OCI-LY7 (cell line): ENCODE measurements around the gene TASL. TPM values are rescaled to one million over a fixed set of nuclear protein-coding genes. Genes with fewer than 3 reads are reported as not detected.

ENCODE experiments used
- BruUV-seq: library from RNA; stranded (reverse); fragments of 400-500 nt; replicated peaks from 2 replicates; lab custom pipeline; 2021; lab: Mats Ljungman, UMichigan
- CTCF ChIA-PET: fragments of 300-600 bp; sonication (Branson Sonifier 250); formaldehyde crosslinking; loops from one replicate; lab custom pipeline; 2022; ENCODE audit warnings: antibody characterized with exemption; ENCODE audit not compliant: unreplicated experiment; lab: Charles Lee
- POLR2A ChIA-PET: fragments of 300-600 bp; sonication (Branson Sonifier 250); formaldehyde crosslinking; loops from one replicate; lab custom pipeline; 2022; ENCODE audit warnings: antibody characterized with exemption; lab: Charles Lee
- DNase-seq: peaks from one replicate; pipeline ENCODE4 v3.0.0-alpha.2; 2015; ENCODE audit warnings: low spot score
- H2AFZ ChIP-seq: fragments of 200-600 bp; sonication (generic), shearing (Covaris generic); 2 replicates; pipeline ENCODE4 v1.6.1; 2014; ENCODE audit warnings: mild to moderate bottlenecking, antibody characterized with exemption, low read length, moderate library complexity
- H3K27ac ChIP-seq: fragments of 200-600 bp; sonication (generic); 2 replicates; pipeline ENCODE4 v1.5.1; 2014; ENCODE audit warnings: mixed run types, low read depth, mild to moderate bottlenecking, moderate library complexity, low read length, inconsistent platforms; ENCODE audit not compliant: poor library complexity, severe bottlenecking
- H3K36me3 ChIP-seq: fragments of 200-600 bp; sonication (generic); 2 replicates; pipeline ENCODE4 v1.6.1; 2014; ENCODE audit warnings: mild to moderate bottlenecking, antibody characterized with exemption, low read length, moderate library complexity, mixed read lengths; ENCODE audit not compliant: insufficient read depth
- H3K4me1 ChIP-seq: fragments of 200-600 bp; sonication (generic); 2 replicates; pipeline ENCODE4 v1.5.1; 2014; ENCODE audit warnings: mild to moderate bottlenecking, low read length; ENCODE audit not compliant: insufficient read depth, poor library complexity, severe bottlenecking
- H3K4me2 ChIP-seq: fragments of 200-600 bp; sonication (generic); 2 replicates; pipeline ENCODE4 v1.6.1; 2014; ENCODE audit warnings: mild to moderate bottlenecking, low read length
- H3K4me3 ChIP-seq: fragments of 200-600 bp; sonication (generic); 2 replicates; pipeline ENCODE4 v1.5.1; 2014; ENCODE audit warnings: mild to moderate bottlenecking, low read depth, low read length; ENCODE audit not compliant: poor library complexity, severe bottlenecking
- H3K79me2 ChIP-seq: fragments of 200-600 bp; sonication (generic); 2 replicates; pipeline ENCODE4 v1.6.1; 2016; ENCODE audit warnings: low read depth, mild to moderate bottlenecking, low read length, moderate library complexity, mixed read lengths; ENCODE audit not compliant: insufficient read depth
- H3K9me2 ChIP-seq: fragments of 200-600 bp; sonication (generic); 2 replicates; pipeline ENCODE4 v1.6.1; 2016; ENCODE audit warnings: mild to moderate bottlenecking, low read length, mixed read lengths; ENCODE audit not compliant: insufficient read depth
- H3K9me3 ChIP-seq: fragments of 200-600 bp; sonication (generic); 2 replicates; pipeline ENCODE4 v1.6.1; 2014; ENCODE audit warnings: mild to moderate bottlenecking, mixed run types, low read length, mixed read lengths
- H4K20me1 ChIP-seq: fragments of 200-600 bp; sonication (generic); 2 replicates; pipeline ENCODE4 v1.6.1; 2014; ENCODE audit warnings: mild to moderate bottlenecking, antibody characterized with exemption, low read length, moderate library complexity, mixed read lengths; ENCODE audit not compliant: insufficient read depth
- EZH2phosphoT487 ChIP-seq: fragments of 200-600 bp; sonication (generic); IDR thresholded peaks from 2 replicates; pipeline ENCODE4 v1.6.1; 2018; ENCODE audit warnings: low read depth, borderline replicate concordance, mild to moderate bottlenecking, mixed run types, antibody characterized with exemption, low read length, moderate library complexity, mixed read lengths
- intact Hi-C: fragments of 100-400 bp; cut with micrococcal nuclease; formaldehyde crosslinking; loops from one replicate; pipeline ENCODE4 v1.10.0; 2022; ENCODE audit not compliant: unreplicated experiment
- total RNA-seq, 2 experiments: library from RNA; depleted of rRNA in 1 of 2; stranded (reverse); fragments of >200 nt in 1 of 2; shearing (Covaris generic) in 1 of 2; gene quantifications; 2 replicates each; pipeline ENCODE4 v1.2.3, GENCODE V29; 2014 to 2022
- TF ChIP-seq, protein P1 (sequence below): fragments of 200-600 bp; sonication (generic); conservative IDR thresholded peaks from 2 replicates; pipeline ENCODE4 v1.5.1; 2014; ENCODE audit warnings: mild to moderate bottlenecking, antibody characterized with exemption, low read length, moderate library complexity, mixed read lengths

Gene TASL
- total RNA-seq, 2 experiments from 2014 or later, result 0.13 TPM; not detected in 1

GRCh38 chrX:30622361-30622760 is 44.8 kb upstream of the TASL start:
- intact Hi-C loops, result no loop called here
- no peaks in the 10 kb centered on the region for H3K79me2 ChIP-seq
- no peaks in the 10 kb centered on the region for H3K9me3 ChIP-seq
- no peak for DNase-seq
- no peak overlapping the region for H3K4me2 ChIP-seq
- no peaks in the 10 kb centered on the region for H3K36me3 ChIP-seq
- H2AFZ ChIP-seq, result no peak overlapping the region
- ChIA-PET CTCF (no interaction called here), POLR2A (no interaction called here)
- no peaks in the 10 kb centered on the region for H3K9me2 ChIP-seq
- H3K27ac ChIP-seq, result no peak overlapping the region
- no peaks in the 10 kb centered on the region for H4K20me1 ChIP-seq
- H3K4me1 ChIP-seq, result no peaks in the 10 kb centered on the region
- H3K4me3 ChIP-seq, result no peak overlapping the region
- BruUV-seq, result no TSS peak
- no peak for TF ChIP-seq EZH2phosphoT487
- TF ChIP-seq, protein P1, sequence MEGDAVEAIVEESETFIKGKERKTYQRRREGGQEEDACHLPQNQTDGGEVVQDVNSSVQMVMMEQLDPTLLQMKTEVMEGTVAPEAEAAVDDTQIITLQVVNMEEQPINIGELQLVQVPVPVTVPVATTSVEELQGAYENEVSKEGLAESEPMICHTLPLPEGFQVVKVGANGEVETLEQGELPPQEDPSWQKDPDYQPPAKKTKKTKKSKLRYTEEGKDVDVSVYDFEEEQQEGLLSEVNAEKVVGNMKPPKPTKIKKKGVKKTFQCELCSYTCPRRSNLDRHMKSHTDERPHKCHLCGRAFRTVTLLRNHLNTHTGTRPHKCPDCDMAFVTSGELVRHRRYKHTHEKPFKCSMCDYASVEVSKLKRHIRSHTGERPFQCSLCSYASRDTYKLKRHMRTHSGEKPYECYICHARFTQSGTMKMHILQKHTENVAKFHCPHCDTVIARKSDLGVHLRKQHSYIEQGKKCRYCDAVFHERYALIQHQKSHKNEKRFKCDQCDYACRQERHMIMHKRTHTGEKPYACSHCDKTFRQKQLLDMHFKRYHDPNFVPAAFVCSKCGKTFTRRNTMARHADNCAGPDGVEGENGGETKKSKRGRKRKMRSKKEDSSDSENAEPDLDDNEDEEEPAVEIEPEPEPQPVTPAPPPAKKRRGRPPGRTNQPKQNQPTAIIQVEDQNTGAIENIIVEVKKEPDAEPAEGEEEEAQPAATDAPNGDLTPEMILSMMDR, result no peak

- no peaks in the 10 kb centered on the region for H3K79me2 ChIP-seq
- BruUV-seq, result no TSS peak
- H3K4me2 ChIP-seq, result no peak overlapping the region
- H2AFZ ChIP-seq, result no peak overlapping the region
- CTCF ChIA-PET, result no interaction called here
- no peaks in the 10 kb centered on the region for H3K4me1 ChIP-seq
- no peak overlapping the region for H3K4me3 ChIP-seq
- TF ChIP-seq, protein P1, result no peak
- TF ChIP-seq EZH2phosphoT487, result no peak
- intact Hi-C loops, result no loop called here
- H3K36me3 ChIP-seq, result no peaks in the 10 kb centered on the region
- H4K20me1 ChIP-seq, result no peaks in the 10 kb centered on the region
- H3K9me2 ChIP-seq, result no peaks in the 10 kb centered on the region
- H3K9me3 ChIP-seq, result no peaks in the 10 kb centered on the region
- POLR2A ChIA-PET, result interaction anchor here (0.6 kb wide), 1 partner anchor 56 kb away, joined by 3 read pairs; no protein-coding TSS in a partner anchor
- no peak for DNase-seq
- no peak overlapping the region for H3K27ac ChIP-seq
Measured at GRCh38 chrX:30620980-30621618, 43.5 kb upstream of the TASL start.

DNA sequence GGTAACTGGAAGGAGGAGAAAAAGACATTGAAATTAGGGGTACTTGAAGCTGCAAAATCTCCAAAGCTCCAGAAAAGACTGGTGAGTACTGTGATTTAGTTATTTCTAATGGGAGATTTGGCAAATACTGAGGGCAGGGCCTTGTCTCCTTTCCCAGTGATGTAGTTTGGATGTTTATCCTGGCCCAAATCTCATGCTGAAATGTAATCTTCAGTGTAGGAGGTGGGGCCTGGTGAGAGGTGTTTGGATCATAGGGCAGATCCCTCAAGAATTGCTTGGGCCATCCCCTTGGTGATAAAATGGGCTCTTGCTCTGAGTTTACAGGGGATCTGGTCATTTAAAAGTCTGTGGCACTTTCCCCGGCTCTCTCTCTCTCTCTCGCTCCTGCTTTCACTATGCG is 42.6 kb upstream of the TASL start:
- H3K4me1 ChIP-seq, result no peaks in the 10 kb centered on the region
- no TSS peak for BruUV-seq
- H3K27ac ChIP-seq, result no peak overlapping the region
- H3K4me3 ChIP-seq, result no peak overlapping the region
- H3K9me2 ChIP-seq, result no peaks in the 10 kb centered on the region
- H3K79me2 ChIP-seq, result no peaks in the 10 kb centered on the region
- ChIA-PET CTCF (no interaction called here), POLR2A (no interaction called here)
- no peak for DNase-seq
- TF ChIP-seq, protein P1, result no peak
- TF ChIP-seq EZH2phosphoT487, result no peak
- no peak overlapping the region for H3K4me2 ChIP-seq
- no peak overlapping the region for H2AFZ ChIP-seq
- no peaks in the 10 kb centered on the region for H3K9me3 ChIP-seq
- intact Hi-C loops, result no loop called here
- H4K20me1 ChIP-seq, result no peaks in the 10 kb centered on the region
- H3K36me3 ChIP-seq, result no peaks in the 10 kb centered on the region
